H9 (cell line): ENCODE results near the gene FRRS1L. TPM values are rescaled to one million over a fixed set of nuclear protein-coding genes. Genes with fewer than 3 reads are reported as not detected.

ENCODE experiments used
- DNase-seq: peaks from one replicate; pipeline ENCODE4 v3.0.0-alpha.2; 2017
- H2AFZ ChIP-seq: one replicate; pipeline ENCODE4 v1.6.1; 2013; ENCODE audit warnings: mild to moderate bottlenecking, low read length, control low read depth, moderate library complexity
- H2AK5ac ChIP-seq: 2 replicates; pipeline ENCODE4 v1.6.1; 2013; ENCODE audit warnings: low read length, control low read depth, mixed read lengths; ENCODE audit not compliant: insufficient read length
- H2BK120ac ChIP-seq: one replicate; pipeline ENCODE4 v1.6.1; 2013; ENCODE audit warnings: low read depth, mild to moderate bottlenecking, low read length, control low read depth, inconsistent platforms; ENCODE audit not compliant: poor library complexity, severe bottlenecking
- H2BK12ac ChIP-seq: 2 replicates; pipeline ENCODE4 v1.6.1; 2013; ENCODE audit warnings: low read length, control low read depth, mixed read lengths, low read depth; ENCODE audit not compliant: insufficient read length
- H2BK15ac ChIP-seq: 2 replicates; pipeline ENCODE4 v1.6.1; 2013; ENCODE audit warnings: low read depth, low read length, control low read depth
- H2BK20ac ChIP-seq: one replicate; pipeline ENCODE4 v1.6.1; 2013; ENCODE audit warnings: low read depth, mild to moderate bottlenecking, low read length, control low read depth, inconsistent platforms; ENCODE audit not compliant: poor library complexity, severe bottlenecking
- H2BK5ac ChIP-seq: 2 replicates; pipeline ENCODE4 v1.6.1; 2013; ENCODE audit warnings: low read length, control low read depth, mixed read lengths; ENCODE audit not compliant: insufficient read length
- H3K14ac ChIP-seq: 2 replicates; pipeline ENCODE4 v1.6.1; 2013; ENCODE audit warnings: low read length, control low read depth; ENCODE audit not compliant: insufficient read depth
- H3K18ac ChIP-seq: 2 replicates; pipeline ENCODE4 v1.6.1; 2013; ENCODE audit warnings: low read depth, mild to moderate bottlenecking, mixed read lengths, low read length, control low read depth; ENCODE audit not compliant: insufficient read length
- H3K23ac ChIP-seq: 2 replicates; pipeline ENCODE4 v1.6.1; 2013; ENCODE audit warnings: low read length, control low read depth, mixed read lengths, low read depth; ENCODE audit not compliant: insufficient read length
- H3K23me2 ChIP-seq: 2 replicates; pipeline ENCODE4 v1.6.1; 2013; ENCODE audit warnings: low read depth, mild to moderate bottlenecking, mixed read lengths, low read length, control low read depth; ENCODE audit not compliant: insufficient read length, poor library complexity, severe bottlenecking
- H3K27ac ChIP-seq: 2 replicates; pipeline ENCODE4 v1.5.1; 2013; ENCODE audit warnings: low read length, control low read depth, mixed read lengths, low read depth; ENCODE audit not compliant: insufficient read length
- H3K27me3 ChIP-seq: 2 replicates; pipeline ENCODE4 v1.6.1; 2013; ENCODE audit warnings: low read length, control low read depth, inconsistent platforms; ENCODE audit not compliant: insufficient read depth
- H3K4ac ChIP-seq: 2 replicates; pipeline ENCODE4 v1.6.1; 2013; ENCODE audit warnings: low read depth, mild to moderate bottlenecking, control low read depth, inconsistent platforms, low read length, moderate library complexity
- H3K4me1 ChIP-seq: 2 replicates; pipeline ENCODE4 v1.6.1; 2013; ENCODE audit warnings: low read length, control low read depth, inconsistent platforms; ENCODE audit not compliant: insufficient read depth
- H3K4me2 ChIP-seq: 2 replicates; pipeline ENCODE4 v1.6.1; 2013; ENCODE audit warnings: low read length, control low read depth, mixed read lengths; ENCODE audit not compliant: insufficient read length, insufficient read depth
- H3K56ac ChIP-seq: 2 replicates; pipeline ENCODE4 v1.6.1; 2013; ENCODE audit warnings: low read depth, mild to moderate bottlenecking, mixed read lengths, low read length, control low read depth; ENCODE audit not compliant: insufficient read length
- H3K79me1 ChIP-seq: 2 replicates; pipeline ENCODE4 v1.6.1; 2013; ENCODE audit warnings: low read depth, mild to moderate bottlenecking, moderate library complexity, low read length, control low read depth, inconsistent platforms; ENCODE audit not compliant: insufficient read depth, poor library complexity, severe bottlenecking
- H3K79me2 ChIP-seq: 2 replicates; pipeline ENCODE4 v1.6.1; 2013; ENCODE audit warnings: low read length, control low read depth, inconsistent platforms; ENCODE audit not compliant: insufficient read depth
- H3K9ac ChIP-seq: 2 replicates; pipeline ENCODE4 v1.6.1; 2013; ENCODE audit warnings: low read length, control low read depth, mixed read lengths; ENCODE audit not compliant: insufficient read length; ENCODE audit errors: extremely low read depth
- H3K9me3 ChIP-seq: one replicate; pipeline ENCODE4 v1.6.1; 2013; ENCODE audit warnings: low read depth, low read length, inconsistent platforms; ENCODE audit not compliant: control insufficient read depth
- H3T11ph ChIP-seq: one replicate; pipeline ENCODE4 v1.6.1; 2013; ENCODE audit warnings: mild to moderate bottlenecking, low read length, control low read depth, inconsistent platforms
- H4K20me1 ChIP-seq: one replicate; pipeline ENCODE4 v1.6.1; 2013; ENCODE audit not compliant: control insufficient read depth, insufficient read length, insufficient read depth
- H4K5ac ChIP-seq: 2 replicates; pipeline ENCODE4 v1.6.1; 2013; ENCODE audit warnings: low read depth, mild to moderate bottlenecking, mixed read lengths, low read length, control low read depth; ENCODE audit not compliant: insufficient read length
- H4K8ac ChIP-seq: replicated peaks from 2 replicates; pipeline ENCODE4 v1.6.1; 2013; ENCODE audit warnings: low read length, control low read depth, mixed read lengths, low read depth; ENCODE audit not compliant: insufficient read length
- H4K91ac ChIP-seq: 2 replicates; pipeline ENCODE4 v1.6.1; 2013; ENCODE audit warnings: low read depth, mild to moderate bottlenecking, moderate library complexity, mixed read lengths, low read length, control low read depth; ENCODE audit not compliant: insufficient read length
- H3K27ac Mint-ChIP-seq, 3 experiments: 2 replicates in 2 of 3; 3 replicates in 1 of 3; pipeline ENCODE4 v1.8.0; 2020 to 2021; ENCODE audit warnings: mixed read lengths in 3 of 3, mild to moderate bottlenecking in 1 of 3, moderate library complexity in 1 of 3
- H3K27me3 Mint-ChIP-seq: 2 replicates; pipeline ENCODE4 v1.8.0; 2021; ENCODE audit warnings: low read depth, mild to moderate bottlenecking, moderate library complexity, mixed read lengths
- H3K36me3 Mint-ChIP-seq, 3 experiments: 2 replicates in 2 of 3; 3 replicates in 1 of 3; pipeline ENCODE4 v1.8.0; 2020 to 2021; ENCODE audit warnings: low read depth in 3 of 3, mixed read lengths in 3 of 3; ENCODE audit not compliant: insufficient read depth in 1 of 3
- H3K4me1 Mint-ChIP-seq, 2 experiments: 2 replicates each; pipeline ENCODE4 v1.8.0; 2020; ENCODE audit warnings: mixed read lengths in 2 of 2
- H3K4me3 Mint-ChIP-seq, 2 experiments: 2 replicates in 1 of 2; 3 replicates in 1 of 2; pipeline ENCODE4 v1.8.0; 2020 to 2021; ENCODE audit warnings: mild to moderate bottlenecking in 2 of 2, mixed read lengths in 2 of 2, moderate library complexity in 1 of 2
- H3K9me3 Mint-ChIP-seq, 2 experiments: 2 replicates in 1 of 2; 3 replicates in 1 of 2; pipeline ENCODE4 v1.8.0; 2020; ENCODE audit warnings: mild to moderate bottlenecking in 2 of 2, mixed read lengths in 2 of 2, moderate library complexity in 1 of 2
- CTCF ChIP-seq: fragments of 200-600 bp; sonication (generic); conservative IDR thresholded peaks from 3 replicates; pipeline ENCODE4 v1.8.0; 2021; ENCODE audit warnings: antibody characterized with exemption, mild to moderate bottlenecking
- WGBS: extraction: QIAGEN DNeasy Blood & Tissue Kit; methylation state at CpG from one replicate; pipeline ENCODE4 v1.1.7; 2013; ENCODE audit warnings: missing lambda C conversion rate, low lambda C conversion rate, mixed read lengths; ENCODE audit not compliant: insufficient read length; ENCODE audit errors: extremely low coverage; 5-methylcytosine and 5-hydroxymethylcytosine counted together
- total RNA-seq: library from RNA; stranded (reverse); gene quantifications from 2 replicates; pipeline ENCODE4 v1.2.1, GENCODE V29; 2021

FRRS1L gene
- total RNA-seq, 1 experiment from 2014 or later, result 3.3 TPM

GRCh38 chr9:109171926-109172325 lies 4.9 kb upstream of the FRRS1L start:
- Histone ChIP-seq H3K9ac (no peak overlapping the region), H3T11ph (no peak overlapping the region), H3K23me2 (no peaks in the 10 kb centered on the region), H2BK120ac (no peak overlapping the region), H3K9me3 (no peaks in the 10 kb centered on the region), H4K91ac (no peak overlapping the region), H3K56ac (no peak overlapping the region), H2BK12ac (no peak overlapping the region), H2BK15ac (no peak overlapping the region), H3K23ac (no peak overlapping the region), H3K4me1 (no peaks in the 10 kb centered on the region), H4K5ac (no peak overlapping the region), H3K79me2 (no peaks in the 10 kb centered on the region), H3K14ac (no peak overlapping the region), H2AFZ (no peak overlapping the region), H3K27ac (no peak overlapping the region), H2BK20ac (no peak overlapping the region), H3K18ac (no peak overlapping the region), H2BK5ac (no peak overlapping the region), H2AK5ac (no peak overlapping the region), H3K4me2 (no peak overlapping the region), H3K79me1 (no peaks in the 10 kb centered on the region), H4K8ac (no peak overlapping the region), H4K20me1 (no peaks in the 10 kb centered on the region), H3K27me3 (no peaks in the 10 kb centered on the region; the same call in 1 of the 2 replicates), H3K4ac (no peak overlapping the region)
- DNase-seq, result no peak
- TF ChIP-seq CTCF, result no peak
- Mint-ChIP-seq H3K4me1 (peaks cover 2 to 4% of the 10 kb centered on the region in 2 experiments; a peak in 1 of 4 replicates), H3K9me3 (no peaks in the 10 kb centered on the region), H3K36me3 (no peaks in the 10 kb centered on the region), H3K27ac (no peak overlapping the region), H3K27me3 (peaks cover 23% of the 10 kb centered on the region), H3K4me3 (no peak overlapping the region)
- WGBS, result no CpG with 5 or more reads among the region's 3 CpGs
